Hematopoietic multipotent progenitor cell treated with erythropoietin and hydrocortisone succinate and interleukin-3 and kit ligand, for 8 days (in vitro differentiated cells): ENCODE measurements around the gene FLT4.

Experiments used
- DNase-seq: peaks from one replicate; pipeline ENCODE4 v3.0.0-alpha.2; 2015

FLT4 gene

DNA sequence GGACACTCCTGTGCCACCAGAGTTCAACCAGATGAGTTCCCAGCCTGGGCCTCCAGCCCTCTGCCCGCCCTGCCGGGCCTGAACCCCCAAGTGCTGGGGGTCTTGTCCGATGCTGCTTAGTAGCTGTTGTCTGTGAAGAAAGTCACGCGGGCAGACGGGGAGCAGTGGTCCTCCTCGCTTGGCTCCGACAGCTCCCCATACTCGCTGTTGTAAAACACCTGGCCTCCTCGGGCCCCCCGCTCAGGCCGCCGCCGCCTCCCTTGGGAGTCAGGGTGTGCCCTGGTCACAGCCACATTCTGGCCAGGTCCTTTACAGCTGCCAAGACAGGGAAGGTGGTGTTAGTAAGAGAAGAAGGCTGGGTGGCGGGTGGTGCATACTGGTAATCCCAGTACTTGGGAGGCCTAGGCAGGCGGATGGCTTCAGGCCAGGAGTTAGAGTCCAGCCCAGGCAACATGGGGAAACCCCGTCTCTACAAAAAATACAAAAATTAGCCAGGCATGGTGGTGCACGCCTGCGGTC is 46.3 kb downstream of the FLT4 start:
- DNase-seq: no peak

DNA sequence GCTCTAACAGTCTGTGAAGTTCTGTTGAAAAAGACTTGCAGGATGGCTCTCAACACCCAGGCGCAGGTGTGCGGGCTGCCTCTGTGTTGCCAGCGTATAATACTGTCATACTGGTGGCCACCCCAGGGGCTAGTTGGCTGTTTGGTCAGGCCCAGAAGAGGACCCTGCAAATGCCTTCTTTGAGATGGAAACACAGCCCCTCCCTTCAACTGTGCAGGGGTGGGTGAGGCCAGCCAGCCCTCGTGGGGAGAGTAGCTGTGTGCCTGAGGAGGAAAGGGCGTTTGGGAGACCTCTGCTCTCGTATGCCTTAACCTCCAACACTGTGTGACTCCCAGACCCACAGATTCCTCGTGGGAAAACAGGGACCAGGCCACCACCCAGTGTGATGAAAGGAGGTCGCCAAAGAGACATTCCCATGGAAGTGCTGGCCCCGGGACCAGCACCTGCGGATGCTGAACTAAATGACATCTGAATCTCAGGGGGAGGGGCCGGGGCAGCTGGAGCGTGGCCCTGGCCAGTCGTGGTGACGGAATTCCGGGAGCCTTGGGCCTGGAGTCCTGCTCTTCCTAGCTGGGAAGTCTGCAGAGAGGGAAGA is 46.8 kb downstream of the FLT4 start:
- no peak for DNase-seq

DNA sequence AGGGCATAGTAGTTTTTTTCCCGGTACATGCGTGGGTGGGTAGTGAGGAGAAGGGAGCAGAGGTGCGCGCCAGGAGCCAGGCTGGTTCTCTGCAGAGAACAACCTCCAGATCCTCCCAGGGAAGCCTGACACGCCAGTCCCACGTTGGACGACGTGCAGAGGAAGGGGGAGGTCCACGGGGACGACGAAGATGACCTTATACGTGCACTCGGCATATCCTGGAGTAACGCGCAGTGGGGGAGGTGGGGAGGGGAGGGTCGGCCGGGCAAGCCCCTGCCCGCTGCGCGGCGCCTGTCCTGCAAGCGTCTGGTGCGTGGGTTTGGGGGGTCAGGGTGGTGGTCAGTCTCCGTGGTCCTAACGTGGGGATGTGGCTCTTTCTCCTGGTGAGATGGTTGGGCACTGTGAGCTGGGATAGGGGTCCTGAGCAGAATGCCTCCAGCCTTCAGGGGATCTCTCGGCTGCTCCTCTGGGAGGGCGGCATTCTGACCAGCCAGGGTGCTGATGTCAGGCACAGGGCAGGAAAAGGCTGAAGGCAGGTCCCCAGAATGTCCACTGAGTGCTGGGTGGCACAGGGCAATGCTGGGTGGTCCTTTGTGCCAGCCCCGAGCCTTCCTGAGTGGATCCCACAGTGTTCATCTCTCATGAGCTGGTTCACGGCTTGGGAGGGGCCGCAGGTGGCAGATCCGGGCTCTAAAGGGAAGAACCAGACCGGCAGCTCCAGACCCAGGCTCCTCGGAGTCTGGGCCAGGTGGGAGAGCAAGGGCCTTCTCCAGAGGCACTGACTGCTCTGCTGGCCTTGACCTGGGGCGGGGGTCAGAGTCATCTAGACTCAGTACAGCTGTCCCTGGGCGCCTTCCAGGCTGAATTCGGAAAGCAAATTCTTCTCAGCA is 47.6 kb downstream of the FLT4 start:
- DNase-seq: no peak

DNA sequence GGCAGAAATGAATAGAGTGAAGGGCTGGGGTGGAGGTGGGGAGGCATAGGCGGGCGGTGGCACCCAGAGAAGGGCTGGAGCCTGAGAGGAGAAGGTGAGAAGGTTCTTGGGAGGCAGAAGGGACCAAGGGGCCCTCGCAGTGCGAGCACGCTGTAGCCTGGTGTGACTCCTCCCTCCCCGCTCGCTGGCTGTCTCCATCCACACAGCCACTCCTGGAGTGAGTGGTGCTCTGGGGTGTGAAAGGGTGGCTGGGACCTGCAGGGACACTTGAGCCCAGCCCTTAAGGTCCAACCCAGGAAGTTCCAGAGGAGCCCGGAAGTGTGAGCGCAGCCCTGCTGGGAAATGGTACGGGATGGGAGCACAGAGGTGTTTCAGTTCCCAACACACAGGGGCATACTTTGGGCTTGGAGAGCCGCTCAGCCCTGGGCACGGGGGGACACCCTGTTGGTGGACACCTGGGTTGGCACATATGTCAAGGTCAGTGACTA is 48.8 kb downstream of the FLT4 start:
- no peak for DNase-seq

DNA sequence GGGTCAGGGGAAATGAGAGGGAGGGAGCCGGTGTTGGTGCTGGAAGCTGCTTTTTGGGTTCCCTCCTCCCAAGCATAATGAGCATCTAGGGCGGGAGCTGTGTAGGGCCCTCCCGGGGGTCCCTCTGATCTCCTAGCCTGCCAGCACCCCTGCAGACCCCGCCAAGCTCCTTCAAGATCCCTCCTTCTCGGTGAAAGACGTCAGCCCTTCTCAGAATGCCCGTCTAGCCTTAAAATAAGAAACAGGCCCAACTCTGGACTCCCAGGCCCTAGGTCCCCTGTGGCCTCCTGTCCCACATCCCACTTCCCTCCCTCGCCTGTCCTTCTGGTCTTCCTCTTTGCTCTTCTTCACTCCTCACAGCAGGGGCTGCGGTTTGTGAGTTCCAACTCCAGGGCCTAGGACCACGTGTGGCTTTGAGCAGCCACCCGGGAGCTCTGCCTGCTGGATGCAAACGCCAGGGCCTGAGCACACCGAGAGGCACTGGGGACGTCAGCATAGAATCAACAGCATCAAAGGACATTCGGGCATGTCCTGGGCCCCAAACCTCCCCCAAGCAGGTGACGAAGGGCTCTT is 49.3 kb downstream of the FLT4 start:
- no peak for DNase-seq

DNA sequence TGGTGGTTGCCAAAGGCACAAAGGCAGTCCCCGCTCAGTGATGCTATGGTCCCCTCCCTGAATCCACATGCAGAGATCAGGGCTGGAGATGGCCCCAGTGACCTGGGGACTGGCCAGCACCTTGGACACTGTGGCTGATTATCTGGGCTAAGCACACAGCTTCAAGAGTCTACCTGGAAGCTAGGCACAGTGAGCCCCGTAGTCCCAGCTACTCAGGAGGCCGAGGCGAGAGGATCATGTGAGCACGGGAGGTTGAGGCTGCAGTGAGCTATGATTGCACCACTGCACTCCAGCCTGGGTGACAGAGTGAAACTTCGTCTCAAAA is 49.8 kb downstream of the FLT4 start:
- no peak for DNase-seq

DNA sequence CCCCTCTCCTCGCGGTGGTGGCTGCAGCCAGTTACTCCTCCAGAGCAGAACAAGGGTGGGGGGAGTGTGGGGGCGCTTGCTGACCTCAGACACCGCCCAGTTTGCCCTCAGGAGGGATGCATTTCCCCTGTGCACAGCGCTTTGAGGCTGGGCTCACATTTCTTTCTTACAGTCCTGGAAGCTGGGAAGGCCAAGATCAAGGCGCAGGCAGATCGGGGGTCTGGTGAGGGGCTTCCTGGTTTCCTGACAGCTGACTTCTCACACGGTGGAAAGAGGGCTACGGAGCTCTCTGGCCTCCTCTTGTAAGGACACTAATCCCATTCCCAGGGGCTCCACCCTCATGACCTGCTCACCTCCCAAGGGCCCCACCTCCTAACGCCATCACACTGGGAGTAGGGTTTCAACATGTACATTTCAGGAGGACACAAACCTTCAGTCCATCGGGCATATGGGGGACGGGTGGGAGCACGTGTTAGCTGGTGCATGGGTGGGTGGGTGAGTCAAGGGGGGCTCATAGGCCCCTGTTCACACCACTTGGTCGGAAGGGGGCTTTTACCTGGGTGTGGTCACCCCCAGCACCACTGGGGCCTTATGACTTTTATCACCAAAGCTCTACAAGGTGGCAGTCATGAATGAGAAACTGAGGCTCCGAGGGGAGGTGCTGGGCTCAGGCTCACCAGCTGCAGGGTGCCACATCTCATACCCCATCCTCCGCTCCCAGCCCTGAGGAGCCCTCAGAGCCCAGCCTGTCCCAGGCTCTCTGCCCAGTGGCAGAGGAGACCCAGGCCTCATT is 50.4 kb downstream of the FLT4 start:
- no peak for DNase-seq

DNA sequence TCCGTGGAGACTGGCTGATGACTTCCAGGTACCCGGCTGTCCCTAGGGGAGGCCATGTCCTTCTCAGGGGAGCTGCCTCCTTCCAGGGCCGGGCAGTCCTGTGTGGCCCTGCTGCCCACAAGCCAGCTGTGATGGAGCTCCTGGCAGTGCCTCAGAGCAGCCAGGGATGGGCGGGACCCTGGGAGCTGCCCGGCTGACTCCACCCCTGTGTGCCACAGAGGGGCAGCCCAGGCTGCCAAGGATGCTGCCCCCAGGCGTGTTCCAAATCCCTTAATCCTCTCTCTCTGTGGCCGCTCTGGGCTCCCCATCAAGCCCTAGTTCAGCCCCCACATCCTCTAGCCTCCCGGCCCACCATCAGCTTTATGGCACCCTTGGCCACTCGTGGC is 51.1 kb downstream of the FLT4 start:
- DNase-seq: no peak

DNA sequence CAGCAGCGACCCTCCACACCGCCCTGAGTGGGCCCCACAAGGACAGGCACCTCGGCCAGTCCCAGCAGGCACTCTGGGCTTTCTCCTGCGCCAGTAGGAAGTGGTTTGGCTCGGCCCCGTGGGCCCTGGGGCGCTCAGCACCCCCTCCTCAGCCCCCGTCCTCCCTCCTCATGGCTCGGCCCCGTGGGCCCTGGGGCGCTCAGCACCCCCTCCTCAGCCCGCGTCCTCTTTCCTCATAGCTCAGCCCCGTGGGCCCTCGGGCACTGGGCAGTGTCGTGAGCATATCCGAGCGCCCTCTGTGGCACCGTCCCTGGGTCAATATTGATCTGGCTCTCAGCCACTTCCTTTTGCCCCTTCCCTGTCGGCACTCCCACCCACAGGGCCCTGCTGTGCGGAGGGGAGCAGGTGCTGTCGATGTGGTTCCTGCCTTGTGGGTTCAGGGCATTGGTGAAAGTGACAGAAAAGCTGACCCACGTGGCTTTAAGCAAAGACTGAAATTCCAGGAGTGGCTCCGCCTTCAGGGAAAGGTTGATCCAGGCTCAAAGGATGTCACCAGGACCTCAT is 52.6 kb downstream of the FLT4 start:
- no peak for DNase-seq

DNA sequence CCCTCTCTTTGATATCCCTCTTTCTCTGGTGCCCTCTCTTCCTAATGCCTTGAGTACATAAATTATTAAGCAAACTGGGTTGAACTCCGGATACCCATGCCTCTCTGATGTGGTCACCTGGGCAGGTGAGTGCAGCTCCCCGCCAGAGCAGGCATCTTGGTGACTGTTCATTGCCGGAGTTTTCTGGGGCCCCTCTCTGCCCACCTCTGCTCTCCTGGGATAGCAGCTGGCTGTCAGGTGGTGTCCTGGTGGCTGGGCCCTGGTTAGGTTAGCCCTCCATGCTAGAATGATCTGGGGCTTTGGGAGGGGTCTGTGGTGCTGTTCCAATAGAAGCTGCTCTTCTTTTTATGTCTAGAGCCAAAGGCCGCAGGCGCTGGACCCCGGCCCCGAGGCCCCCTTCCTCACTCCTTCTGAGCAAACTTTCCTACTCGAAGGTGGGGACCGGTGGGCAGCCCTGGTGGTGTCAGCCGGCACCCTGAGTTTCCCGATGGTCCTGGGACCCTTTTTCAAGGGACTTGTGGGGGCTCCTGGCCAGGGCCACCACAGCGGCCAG is 53.2 kb downstream of the FLT4 start:
- no peak for DNase-seq

DNA sequence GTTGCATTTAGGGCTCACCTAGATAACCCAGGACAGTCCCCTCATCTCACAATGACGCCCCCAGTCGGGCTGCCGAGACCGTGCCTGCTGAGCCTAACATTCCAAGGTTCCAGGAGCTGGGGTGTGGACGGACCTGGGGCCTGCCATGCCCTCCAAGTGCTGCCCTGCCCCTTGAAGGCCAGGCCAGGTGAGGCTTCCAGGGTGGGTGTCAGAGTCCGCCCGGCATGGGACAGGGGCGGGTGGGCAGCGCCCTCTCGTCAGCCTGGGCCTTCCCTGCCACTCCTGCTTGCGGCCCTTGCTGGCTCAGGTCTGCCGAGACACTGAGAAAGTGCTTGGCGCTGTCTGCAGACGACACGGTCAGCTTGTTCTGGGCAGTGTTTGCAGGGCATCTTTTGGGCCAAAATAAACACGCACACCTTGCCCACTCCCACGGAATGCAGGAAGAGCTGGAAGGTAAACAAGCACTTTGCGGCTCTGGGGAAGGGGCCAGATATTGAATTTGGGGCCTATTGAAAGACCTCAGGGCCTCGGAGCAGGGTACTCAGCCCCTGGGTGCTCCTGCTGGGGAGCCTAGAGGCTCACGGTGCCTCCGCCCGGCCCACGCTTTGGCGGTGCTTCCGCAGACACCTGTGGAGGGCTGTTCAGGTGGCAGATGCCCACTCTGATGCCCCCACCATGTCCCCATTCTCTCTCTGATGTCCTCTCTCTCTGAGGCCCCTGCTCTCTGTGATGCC is 53.9 kb downstream of the FLT4 start:
- no peak for DNase-seq

DNA sequence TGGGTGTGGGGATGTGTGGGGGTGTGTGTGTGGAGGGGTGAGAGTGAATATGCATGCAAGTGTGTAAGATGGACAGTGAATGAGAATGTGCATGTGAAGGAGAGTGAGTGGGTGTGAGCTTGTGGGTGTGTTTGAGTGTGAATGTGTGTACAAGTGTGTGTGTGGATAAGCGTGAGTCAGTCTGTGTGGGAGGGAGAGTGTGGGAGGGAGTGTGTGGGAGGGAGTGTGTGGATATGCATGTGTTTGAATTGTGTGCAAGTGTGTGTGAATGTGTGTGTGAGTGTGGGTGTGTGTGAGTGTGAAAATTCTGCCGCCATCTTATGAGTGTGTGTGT is 54.4 kb downstream of the FLT4 start:
- DNase-seq: no peak

DNA sequence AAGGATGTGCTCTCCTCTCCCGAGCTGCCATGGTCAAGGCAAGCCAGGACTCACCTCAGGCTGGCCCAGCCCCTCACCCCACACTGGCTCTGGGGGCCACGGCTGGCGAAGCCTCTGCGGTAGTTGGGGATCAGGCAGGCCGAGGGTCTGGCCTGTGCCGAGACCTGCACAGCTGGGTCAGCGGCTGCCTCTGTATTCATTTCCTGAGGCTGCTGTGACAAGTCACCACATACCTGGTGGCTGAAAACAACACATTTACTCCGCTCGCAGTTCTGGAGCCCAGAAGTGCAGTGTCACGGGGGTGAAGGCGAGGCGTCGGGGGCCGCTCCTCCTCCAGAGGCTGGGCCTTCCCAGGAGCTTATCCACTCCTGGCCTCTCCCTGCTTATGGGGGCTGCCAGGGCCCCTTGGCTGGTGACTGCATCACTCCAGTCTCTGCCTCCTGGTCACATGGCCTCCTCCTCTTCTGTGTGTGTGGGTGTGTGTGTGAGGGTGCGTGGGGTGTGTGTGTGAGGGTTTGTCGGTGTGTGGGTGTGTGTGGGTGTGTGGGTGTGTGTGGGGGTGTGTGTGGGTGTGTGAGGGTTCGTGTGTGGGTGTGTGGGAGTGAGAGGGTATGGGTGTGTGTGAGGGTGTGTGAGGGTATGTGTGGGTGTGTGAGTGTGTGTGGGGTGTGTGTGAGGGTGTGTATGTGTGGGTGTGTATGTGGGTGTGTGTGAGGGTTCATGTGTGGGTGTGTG is 54.9 kb downstream of the FLT4 start:
- no peak for DNase-seq

DNA sequence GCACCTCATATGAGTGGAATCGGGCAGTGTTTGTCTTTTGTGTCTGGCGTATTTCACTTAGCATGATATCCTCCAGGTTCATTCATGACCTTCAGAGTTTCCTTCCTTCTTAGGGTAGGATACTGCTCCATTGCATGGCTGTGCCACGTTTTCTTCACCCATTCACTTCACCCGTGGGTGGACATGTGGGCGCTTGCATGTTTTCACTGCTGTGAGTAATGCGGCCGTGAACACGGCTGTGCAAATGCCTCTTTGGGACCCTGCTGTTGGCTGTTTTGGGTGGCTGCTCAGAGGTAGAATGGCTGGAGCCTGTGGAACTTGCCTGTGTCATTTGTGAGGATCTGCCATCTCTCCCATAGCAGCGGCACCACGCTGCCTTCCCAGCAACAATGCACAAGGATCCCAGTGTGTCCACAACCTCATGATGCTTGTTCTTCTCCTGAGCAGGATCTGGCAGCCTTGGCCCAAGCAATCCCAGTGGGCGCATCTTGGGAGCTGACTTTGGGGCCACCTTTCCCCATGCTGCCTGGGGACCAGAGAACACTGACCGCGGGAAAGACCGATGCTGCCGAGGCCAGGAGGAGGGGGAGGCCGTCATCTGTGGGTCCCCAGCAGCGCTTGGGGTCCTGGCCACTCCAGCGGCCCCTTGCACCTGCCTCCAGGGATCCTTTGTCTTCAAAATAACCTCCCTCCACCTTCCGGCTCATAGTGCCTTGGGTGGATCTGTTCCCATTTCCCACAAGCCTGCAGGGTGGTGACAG is 55.8 kb downstream of the FLT4 start:
- no peak for DNase-seq

DNA sequence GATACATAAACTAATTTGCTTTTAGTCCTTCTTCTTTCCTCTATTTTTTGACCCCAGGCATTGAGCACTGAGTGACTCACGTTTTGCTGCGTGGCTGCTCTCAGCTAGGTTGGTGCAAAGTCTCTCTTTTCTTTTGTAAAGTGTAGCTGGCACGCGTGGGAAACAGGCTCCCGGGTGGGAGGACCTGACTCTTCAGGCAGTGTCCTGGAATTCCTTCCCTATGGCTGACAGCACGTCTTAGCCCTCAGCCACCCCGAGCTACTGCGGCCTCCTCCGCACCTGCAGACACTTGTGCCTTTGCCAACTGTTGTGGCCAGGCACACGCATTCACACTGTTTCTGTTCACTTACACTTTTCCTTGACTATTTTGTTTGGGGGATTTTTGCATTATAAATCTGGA is 57.2 kb downstream of the FLT4 start:
- DNase-seq: no peak

DNA sequence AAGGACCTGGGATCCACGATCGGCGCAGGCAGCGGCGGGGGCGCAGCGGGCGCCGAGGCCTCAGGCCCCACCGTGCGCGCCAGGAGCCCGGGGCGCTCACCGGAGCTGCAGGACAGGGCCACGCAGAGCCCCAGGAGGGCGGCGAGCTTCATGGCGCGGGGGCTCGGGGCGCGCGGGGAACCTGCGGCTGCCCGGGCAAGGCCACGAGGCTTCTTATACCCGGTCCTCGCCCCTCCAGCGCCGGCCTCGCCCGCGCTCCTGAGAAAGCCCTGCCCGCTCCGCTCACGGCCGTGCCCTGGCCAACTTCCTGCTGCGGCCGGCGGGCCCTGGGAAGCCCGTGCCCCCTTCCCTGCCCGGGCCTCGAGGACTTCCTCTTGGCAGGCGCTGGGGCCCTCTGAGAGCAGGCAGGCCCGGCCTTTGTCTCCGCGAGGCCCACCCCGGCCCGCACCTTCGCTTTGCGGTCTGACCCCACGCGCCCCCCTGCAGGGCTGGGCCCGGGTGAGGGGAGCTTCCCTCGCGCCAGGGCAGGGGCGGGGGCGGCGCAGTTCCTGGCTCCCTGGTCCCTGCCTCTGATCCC is 58.0 kb downstream of the FLT4 start, which contains the start of gene SCGB3A1:
Gene SCGB3A1, minus strand, starts transcription at position 189 of the 577 bp plus-strand sequence. Its CDS starts 37 bp downstream, at position 152.
- no peak for DNase-seq

DNA sequence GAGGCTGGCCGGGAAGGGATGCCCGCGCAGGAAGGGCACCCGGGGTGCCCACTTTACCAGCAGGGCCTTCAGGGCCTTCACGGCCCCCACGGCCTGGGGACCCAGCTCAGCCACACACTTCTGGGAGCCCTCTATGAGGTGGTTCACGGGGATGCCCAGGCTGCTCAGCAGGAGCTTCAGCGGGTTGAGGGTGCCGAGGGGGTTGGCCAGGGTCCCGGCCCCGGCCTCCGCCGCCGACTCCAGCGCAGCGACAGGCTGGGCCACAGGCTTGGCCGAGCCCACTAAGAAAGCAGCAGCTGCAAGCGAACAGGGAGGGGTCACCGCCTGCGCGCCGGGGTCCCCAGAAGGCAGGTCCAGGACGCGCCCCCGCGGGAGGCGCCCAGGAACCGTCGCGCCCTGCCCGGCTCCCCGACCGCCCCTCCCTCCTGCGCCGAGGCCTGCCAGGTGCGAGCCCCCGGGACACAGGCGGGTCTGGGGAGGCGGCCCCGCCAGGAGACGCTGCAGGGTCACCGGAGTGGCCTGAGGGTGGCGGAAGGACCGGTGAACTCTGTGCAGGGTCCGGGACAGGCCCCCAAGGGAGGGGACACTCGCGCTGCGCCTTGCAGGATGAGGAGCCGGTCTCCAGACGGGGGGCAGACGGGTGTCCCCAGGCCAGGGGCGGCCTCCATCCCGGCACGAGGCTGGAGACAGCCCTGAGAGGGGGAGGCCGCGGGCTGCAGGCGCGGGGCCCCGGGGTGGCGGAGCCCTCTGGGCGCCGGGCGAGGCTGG is 58.7 kb downstream of the FLT4 start:
- no peak for DNase-seq

DNA sequence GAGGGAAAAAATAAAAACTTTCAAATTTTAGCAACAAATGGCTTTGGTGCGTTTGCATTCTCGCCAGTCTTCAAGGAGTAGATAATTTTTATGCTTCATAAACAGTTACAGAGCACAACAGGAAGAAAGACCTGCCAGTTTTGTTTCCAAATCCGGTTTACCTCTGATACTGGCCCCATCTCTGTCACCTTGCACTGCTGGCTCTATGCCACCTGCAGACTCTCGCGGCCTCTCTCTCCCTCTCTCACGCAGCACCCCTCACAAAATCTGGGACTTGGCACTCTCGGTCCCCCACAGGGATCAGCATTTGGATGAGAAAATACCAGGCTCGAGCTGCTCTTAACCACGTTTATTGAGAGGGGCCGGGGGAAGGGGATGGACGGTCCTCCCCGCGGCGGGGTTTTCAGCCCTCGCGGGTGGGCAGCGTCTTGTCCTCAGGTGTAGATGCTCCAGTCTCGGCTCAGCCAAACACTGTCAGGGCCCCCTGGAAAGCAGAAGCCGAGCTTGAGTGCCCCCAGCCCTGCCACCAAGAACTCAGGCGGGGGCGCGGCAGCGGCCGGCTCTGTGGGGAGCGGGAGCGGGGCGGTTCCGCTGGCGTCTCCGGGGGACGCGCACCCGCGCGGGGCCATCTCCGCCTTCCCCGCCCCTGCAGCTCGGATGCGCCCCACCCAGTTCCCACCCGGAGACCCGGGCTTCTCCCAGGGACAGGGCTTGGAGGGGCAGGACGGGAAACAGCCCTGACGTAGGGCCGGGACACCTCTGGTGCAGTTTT is 59.4 kb downstream of the FLT4 start:
- no peak for DNase-seq
